Activated naive CD8-positive, alpha-beta T cell treated with anti-CD3 and anti-CD28 coated beads, Interleukin-2, amount 50 U/mL, for 24 hours (primary cell): Measurements from ENCODE around the gene C1QTNF2.

ENCODE experiments used
- ATAC-seq: fragments of 150-1000 bp; cut with Tn5 transposase; one replicate; pipeline ENCODE4 v1.10.0; 2021
- DNase-seq: peaks from one replicate; pipeline ENCODE4 v3.0.0; 2021
- H3K27ac Mint-ChIP-seq: one replicate; pipeline ENCODE4 v1.8.0; 2021; ENCODE audit warnings: mild to moderate bottlenecking, mixed read lengths
- H3K27me3 Mint-ChIP-seq: one replicate; pipeline ENCODE4 v1.8.0; 2021; ENCODE audit warnings: mixed read lengths
- H3K36me3 Mint-ChIP-seq: one replicate; pipeline ENCODE4 v1.8.0; 2021; ENCODE audit warnings: low read depth, mixed read lengths
- H3K4me1 Mint-ChIP-seq: one replicate; pipeline ENCODE4 v1.8.0; 2021; ENCODE audit warnings: mixed read lengths
- H3K4me3 Mint-ChIP-seq: one replicate; pipeline ENCODE4 v1.8.0; 2021; ENCODE audit warnings: mild to moderate bottlenecking, moderate library complexity, mixed read lengths
- H3K9me3 Mint-ChIP-seq: one replicate; pipeline ENCODE4 v1.8.0; 2021; ENCODE audit warnings: mixed read lengths

C1QTNF2 gene

DNA sequence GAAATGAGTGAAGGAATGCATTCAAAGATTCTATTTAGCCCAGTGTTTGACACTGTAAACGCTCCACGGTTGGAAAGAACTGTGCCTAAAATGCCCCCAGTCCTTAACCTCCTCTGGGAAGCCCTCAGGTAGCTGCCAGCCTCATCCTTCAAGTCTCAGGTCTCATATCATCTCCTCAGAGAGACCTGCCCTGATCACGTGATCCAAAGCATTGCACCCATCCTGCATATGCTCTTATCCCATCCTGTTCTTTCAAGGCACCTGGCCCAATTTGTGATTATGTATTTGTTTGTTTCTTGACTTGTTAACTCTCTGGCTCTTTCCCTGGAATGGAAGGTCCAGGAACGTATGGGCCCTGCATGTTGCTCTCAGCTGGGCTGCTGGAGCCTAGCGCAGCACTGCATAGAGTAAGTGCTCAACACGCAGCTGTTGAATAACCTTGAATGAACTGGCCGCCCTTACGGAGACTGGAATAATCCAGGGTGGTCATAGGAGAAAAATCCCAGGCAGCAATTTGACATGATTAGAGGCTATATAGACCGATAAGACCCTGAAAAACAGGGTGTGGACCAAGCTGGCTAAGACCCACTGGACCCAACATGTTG, 8.7 kb downstream of the C1QTNF2 start:
- no peaks in the 10 kb centered on the region for H3K9me3 Mint-ChIP-seq

DNA sequence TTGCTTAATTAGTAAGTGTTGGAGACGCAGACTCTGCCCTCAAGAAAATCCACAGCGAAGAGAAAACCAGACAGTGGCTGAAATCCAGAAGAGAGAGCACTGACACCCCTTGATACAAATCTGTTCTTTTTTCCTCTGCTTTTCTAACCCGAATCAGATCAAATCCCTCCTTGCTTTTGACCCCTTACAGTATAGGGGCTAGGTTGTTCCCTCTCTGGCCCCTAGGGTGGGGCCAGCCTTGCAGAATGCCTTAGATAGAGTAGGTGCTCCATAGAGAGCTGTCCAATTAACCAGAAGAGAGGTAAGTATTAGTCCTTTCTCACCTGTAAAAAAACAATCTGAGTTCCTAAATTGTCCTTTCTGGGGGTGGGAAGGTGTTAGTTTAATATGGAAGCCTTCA, 10.1 kb downstream of the C1QTNF2 start:
- ATAC-seq (no peak), DNase-seq (no peak)
- Mint-ChIP-seq H3K27ac (no peak overlapping the region), H3K36me3 (no peaks in the 10 kb centered on the region), H3K4me3 (no peak overlapping the region), H3K9me3 (no peaks in the 10 kb centered on the region), H3K27me3 (peaks cover 9% of the 10 kb centered on the region), H3K4me1 (no peaks in the 10 kb centered on the region)

More for the DNA sequence above, 8.7 kb downstream of the C1QTNF2 start:
- Mint-ChIP-seq H3K4me3 (no peak overlapping the region), H3K27ac (no peak overlapping the region), H3K4me1 (no peaks in the 10 kb centered on the region), H3K36me3 (no peaks in the 10 kb centered on the region), H3K27me3 (peaks cover 9% of the 10 kb centered on the region)
- no peak for ATAC-seq
- no peak for DNase-seq

DNA sequence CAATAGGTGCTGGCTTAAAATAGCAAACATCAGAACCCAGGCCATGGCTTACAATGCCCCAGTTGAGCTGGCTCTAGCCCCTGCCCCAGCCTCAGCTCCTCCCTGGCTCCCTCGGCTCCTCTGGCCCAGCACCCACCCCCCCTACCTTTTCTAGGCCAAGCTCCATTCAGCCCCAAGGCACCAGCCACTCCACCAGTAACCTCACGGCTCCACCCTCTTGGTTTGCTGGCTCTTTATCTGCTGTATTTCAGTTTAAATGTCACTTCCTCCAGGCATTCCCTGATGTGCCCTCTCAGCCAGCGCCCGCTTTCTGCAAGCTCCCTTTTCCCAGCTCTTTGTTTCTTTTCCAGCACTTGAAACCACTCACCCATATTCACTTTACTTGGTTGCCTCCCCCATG, 10.6 kb downstream of the C1QTNF2 start:
- Mint-ChIP-seq H3K36me3 (no peaks in the 10 kb centered on the region), H3K9me3 (no peaks in the 10 kb centered on the region), H3K4me1 (no peaks in the 10 kb centered on the region), H3K4me3 (no peak overlapping the region), H3K27me3 (peaks cover 6% of the 10 kb centered on the region), H3K27ac (no peak overlapping the region)
- no peak for ATAC-seq
- no peak for DNase-seq

DNA sequence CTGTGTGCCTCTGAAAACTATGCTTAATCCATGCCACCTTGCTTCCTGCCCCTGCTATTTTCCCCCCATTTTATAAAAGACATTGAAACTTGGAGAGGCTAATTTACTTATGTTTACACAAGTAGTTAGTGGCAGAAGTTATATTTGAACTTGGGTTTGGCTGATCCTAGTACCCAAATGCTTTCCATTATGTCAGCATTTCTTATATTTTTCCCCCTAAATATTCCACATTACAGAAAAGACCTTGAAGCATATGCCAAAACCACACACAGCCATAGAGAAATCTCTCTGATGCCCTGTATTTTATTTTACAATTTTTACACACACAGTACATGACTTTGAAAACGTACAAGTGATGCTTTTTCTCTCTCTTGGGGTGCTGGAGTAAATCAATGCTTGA, 11.2 kb downstream of the C1QTNF2 start:
- Mint-ChIP-seq H3K36me3 (no peaks in the 10 kb centered on the region), H3K4me3 (no peak overlapping the region), H3K9me3 (no peaks in the 10 kb centered on the region), H3K27me3 (peaks cover 3% of the 10 kb centered on the region), H3K27ac (no peak overlapping the region), H3K4me1 (no peaks in the 10 kb centered on the region)
- no peak for ATAC-seq
- DNase-seq, result no peak

DNA sequence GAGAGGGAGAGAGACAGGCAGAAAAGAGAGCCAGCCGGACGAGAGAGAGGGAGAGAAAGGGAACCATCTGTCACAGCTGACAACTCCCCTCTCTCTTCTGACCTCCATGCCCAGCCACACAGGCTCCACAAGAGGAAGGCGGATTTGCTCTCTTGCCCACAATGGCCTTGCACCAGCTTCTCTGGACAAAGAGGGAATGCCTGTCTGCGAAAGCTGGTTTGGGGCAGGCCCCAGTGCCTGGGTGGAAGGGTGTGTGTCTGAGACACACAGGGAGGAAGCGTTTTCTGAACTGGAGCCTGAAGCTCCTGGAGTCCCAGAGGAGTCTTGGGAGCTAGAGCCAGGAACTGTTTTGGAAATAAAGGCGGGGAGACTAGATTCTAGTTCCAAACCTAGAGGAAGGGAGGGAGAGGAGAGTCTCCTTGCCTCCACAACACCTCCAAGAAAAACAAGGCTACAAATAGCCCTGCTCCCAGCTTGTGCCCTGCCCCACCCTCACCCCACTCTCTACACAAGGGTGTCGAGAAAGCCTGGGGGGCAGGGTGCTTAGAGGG, 12.5 kb downstream of the C1QTNF2 start:
- DNase-seq (no peak), ATAC-seq (no peak)
- peaks cover 3% of the 10 kb centered on the region for H3K27me3 Mint-ChIP-seq
- no peak overlapping the region for H3K4me3 Mint-ChIP-seq
- H3K9me3 Mint-ChIP-seq, result no peaks in the 10 kb centered on the region
- no peaks in the 10 kb centered on the region for H3K36me3 Mint-ChIP-seq
- no peak overlapping the region for H3K27ac Mint-ChIP-seq
- no peaks in the 10 kb centered on the region for H3K4me1 Mint-ChIP-seq

DNA sequence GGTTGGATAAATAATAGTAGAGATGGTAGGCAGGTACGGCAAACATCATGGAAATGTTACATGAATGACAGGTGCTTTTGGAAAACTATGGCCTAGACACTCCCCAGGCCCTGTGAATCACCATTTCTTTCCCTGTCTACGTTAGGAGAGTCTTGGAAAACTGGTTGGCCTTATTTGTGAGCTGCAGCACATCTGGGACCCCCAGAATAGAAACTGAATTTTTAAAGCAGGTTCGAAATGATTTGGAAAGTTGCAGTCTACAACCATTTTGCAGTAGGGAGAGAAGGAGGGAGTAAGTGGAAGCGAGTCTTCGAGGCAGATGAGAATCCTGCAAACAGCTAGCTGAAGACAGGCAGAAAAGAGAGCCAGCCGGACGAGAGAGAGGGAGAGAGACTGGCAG, 13.0 kb downstream of the C1QTNF2 start:
- Mint-ChIP-seq H3K36me3 (no peaks in the 10 kb centered on the region), H3K9me3 (no peaks in the 10 kb centered on the region)

DNA sequence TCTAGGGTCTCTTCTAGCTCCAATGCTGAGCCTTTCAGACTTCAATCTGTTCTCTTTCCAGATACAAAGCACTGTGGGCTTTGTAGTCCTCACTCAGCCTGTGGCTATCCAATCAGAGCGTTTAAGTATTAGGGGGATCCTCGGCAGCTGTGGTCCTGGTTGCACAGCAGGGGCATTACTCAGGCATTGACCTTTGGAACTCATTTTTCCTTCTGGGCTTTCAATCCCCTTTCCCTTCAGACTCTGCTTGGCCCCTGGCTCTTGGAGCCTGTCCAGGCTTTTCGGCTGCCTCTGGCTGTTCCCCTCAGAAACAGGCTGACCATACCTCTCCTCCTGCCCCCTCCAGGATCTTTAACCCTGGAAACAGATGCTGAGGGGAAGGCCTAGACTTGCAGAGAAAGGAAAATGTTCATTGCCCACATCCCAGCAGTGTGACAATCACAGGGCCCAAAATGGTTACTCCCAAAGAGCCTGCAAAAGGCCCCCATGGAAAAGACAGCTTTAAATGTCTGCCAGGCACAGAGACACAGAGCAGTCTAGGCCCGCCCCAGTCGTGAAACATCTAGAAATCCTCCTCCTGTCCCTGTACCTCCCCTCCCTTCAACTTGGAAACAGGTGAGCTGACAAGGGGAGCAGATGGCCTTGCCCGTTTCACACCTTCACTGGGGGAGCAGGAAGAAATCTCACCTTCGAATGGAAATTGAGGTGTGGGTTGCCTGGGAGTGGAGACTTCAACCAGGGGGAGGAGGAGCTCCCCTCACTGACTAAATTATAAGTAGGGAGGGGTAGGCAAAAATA, 13.7 kb downstream of the C1QTNF2 start:
- H3K27me3 Mint-ChIP-seq, result peaks cover 3% of the 10 kb centered on the region
- no peak for ATAC-seq
- H3K27ac Mint-ChIP-seq, result no peak overlapping the region
- H3K4me3 Mint-ChIP-seq, result no peak overlapping the region
- no peaks in the 10 kb centered on the region for H3K4me1 Mint-ChIP-seq
- no peaks in the 10 kb centered on the region for H3K9me3 Mint-ChIP-seq
- no peak for DNase-seq
- H3K36me3 Mint-ChIP-seq, result no peaks in the 10 kb centered on the region

More for the DNA sequence above, 13.0 kb downstream of the C1QTNF2 start:
- DNase-seq (no peak), ATAC-seq (no peak)
- no peaks in the 10 kb centered on the region for H3K4me1 Mint-ChIP-seq
- peaks cover 3% of the 10 kb centered on the region for H3K27me3 Mint-ChIP-seq
- no peak overlapping the region for H3K4me3 Mint-ChIP-seq
- H3K27ac Mint-ChIP-seq, result no peak overlapping the region

DNA sequence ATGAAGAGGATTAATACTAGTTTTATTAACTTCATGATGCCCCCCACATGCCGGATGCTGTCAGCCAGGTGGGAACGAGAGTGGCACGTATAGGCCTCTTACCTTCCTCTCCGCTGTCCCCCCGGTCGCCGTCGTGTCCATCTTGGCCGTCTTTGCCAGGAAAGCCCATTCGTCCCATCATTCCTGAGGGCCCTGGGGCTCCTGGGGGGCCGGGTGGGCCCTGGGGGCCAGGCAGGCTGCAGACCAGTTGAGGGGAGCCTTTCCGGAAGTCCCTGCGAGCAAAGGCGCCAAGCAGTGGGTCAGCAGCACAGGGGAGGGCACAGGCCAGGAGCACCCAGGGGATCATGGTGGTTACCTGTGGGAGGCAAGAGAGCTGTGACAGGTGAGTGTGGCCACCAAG, 15.8 kb downstream of the C1QTNF2 start:
- H3K4me3 Mint-ChIP-seq, result no peak overlapping the region
- no peaks in the 10 kb centered on the region for H3K9me3 Mint-ChIP-seq
- no peaks in the 10 kb centered on the region for H3K4me1 Mint-ChIP-seq
- ATAC-seq (no peak), DNase-seq (no peak)
- H3K27ac Mint-ChIP-seq, result no peak overlapping the region
- H3K27me3 Mint-ChIP-seq, result no peaks in the 10 kb centered on the region
- no peaks in the 10 kb centered on the region for H3K36me3 Mint-ChIP-seq

DNA sequence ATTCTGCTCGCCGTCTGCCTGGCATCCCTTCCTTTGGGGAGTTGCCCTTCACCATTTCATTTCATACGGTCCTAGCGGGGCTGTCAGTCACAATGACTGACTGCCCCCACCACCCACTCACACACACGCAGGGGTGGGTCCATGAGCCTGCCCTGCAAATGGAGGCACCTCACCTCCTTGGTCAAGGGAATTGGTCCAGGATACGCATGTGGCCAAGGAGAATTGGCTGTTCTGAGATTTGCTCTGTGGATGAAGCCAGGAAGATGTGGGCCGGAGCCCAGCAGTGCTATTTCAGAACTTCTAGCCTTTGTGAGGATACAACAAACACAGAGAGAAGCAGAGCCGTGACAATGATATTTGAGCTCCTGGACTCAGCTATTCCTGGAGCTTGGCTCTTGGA, 17.0 kb downstream of the C1QTNF2 start:
- DNase-seq, result no peak
- Mint-ChIP-seq H3K4me3 (no peak overlapping the region), H3K27ac (no peak overlapping the region), H3K27me3 (no peaks in the 10 kb centered on the region), H3K4me1 (no peaks in the 10 kb centered on the region), H3K36me3 (no peaks in the 10 kb centered on the region), H3K9me3 (no peaks in the 10 kb centered on the region)
- no peak for ATAC-seq

DNA sequence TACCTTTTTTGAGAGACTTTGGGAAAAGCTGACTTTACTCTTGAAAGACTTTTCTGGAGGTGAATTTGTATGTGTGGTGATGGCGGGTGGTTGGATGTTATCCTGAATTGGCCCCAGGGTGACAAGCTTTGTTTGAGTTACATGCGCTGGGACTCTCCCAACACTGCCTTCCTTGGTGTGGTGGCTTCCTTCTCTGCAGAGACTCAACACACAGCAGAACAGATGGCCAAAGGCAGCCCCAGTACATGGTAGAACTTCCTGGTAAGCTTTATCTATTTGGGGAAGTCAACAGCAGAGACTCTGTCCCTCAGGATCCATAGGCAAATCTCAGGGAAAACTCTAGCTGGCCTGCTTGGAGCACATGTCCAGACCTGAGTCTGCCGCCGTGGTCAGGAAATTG, 18.1 kb downstream of the C1QTNF2 start:
- ATAC-seq, result no peak
- no peaks in the 10 kb centered on the region for H3K36me3 Mint-ChIP-seq
- no peak overlapping the region for H3K4me3 Mint-ChIP-seq
- H3K9me3 Mint-ChIP-seq, result no peaks in the 10 kb centered on the region
- H3K27ac Mint-ChIP-seq, result no peak overlapping the region
- DNase-seq, result no peak
- H3K27me3 Mint-ChIP-seq, result no peaks in the 10 kb centered on the region
- no peaks in the 10 kb centered on the region for H3K4me1 Mint-ChIP-seq

DNA sequence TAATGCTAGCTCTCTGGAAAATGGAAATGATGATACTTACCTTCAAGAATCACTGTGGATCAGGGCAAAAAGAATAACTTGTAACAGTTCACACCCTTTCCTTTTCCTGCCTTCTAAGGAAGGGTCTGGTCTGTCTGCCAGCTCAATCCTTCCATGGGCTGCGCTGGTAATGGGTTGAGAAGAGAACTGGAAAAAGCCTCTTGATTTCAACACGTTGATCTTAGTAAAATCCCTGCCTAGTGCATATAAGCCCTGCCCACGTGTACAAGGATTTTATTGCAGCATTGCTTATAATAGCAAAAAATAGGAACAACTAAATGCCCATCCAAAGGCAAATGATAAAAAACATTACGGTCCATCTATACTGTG, 20.5 kb downstream of the C1QTNF2 start:
- peaks cover 3% of the 10 kb centered on the region for H3K27me3 Mint-ChIP-seq

DNA sequence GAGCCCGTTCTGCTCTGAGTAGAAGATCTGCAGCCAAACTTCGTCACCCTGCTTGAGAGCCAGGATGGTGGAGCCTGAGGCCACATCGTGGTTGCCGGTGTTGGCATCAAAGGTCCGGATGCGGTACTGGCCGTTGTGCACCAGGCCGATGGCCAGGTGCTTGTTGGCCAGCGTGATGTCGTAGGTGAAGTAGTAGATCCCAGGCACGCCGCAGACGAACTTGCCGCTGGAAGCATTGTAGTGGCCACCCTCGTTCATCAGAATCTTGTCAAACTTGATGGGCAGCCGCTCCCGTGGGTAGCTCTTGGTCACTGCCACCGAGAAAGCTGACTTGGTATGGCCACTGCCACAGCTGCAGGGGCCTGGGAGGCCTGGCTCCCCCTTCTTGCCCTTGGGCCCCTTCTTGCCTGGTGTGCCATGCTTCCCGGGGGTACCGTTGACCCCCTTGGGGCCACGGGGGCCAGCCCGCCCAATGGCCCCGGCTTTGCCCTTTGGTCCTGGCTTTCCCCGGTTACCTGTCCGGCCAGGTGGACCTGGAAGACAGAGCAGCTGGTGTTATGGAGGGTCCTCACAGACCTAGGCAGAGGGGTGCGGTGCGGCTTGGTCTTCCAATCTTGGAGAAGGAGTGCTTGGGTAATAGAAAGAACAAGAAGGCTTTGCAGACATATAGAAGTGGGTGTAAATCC, 21.0 kb downstream of the C1QTNF2 start:
- H3K4me1 Mint-ChIP-seq, result no peaks in the 10 kb centered on the region
- DNase-seq, result no peak
- peaks cover 3% of the 10 kb centered on the region for H3K27me3 Mint-ChIP-seq
- no peaks in the 10 kb centered on the region for H3K9me3 Mint-ChIP-seq
- ATAC-seq, result no peak
- no peak overlapping the region for H3K27ac Mint-ChIP-seq
- H3K4me3 Mint-ChIP-seq, result no peak overlapping the region
- no peaks in the 10 kb centered on the region for H3K36me3 Mint-ChIP-seq

More for the DNA sequence above, 20.5 kb downstream of the C1QTNF2 start:
- H3K27ac Mint-ChIP-seq, result no peak overlapping the region
- H3K4me3 Mint-ChIP-seq, result no peak overlapping the region
- ATAC-seq, result no peak
- no peaks in the 10 kb centered on the region for H3K36me3 Mint-ChIP-seq
- no peaks in the 10 kb centered on the region for H3K9me3 Mint-ChIP-seq
- DNase-seq, result no peak
- H3K4me1 Mint-ChIP-seq, result no peaks in the 10 kb centered on the region

DNA sequence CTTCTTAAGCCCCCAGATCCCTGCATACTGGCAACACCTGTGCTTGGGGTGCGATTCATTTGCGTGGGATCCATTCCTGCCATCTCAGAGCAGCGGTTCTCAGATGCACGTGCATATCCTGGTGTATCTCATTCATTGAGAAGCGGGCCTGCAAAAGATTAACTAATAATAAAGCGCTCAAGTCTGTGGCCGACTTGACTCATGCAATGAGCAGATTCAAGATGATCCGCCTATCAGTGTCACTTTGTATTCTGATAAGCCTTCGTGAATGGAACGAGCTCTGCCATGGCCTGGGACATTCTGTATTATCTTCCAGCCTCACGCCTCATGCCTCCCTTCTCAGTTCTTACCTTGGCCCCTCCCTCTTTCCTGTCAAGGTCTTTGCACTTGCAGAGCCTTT, 22.3 kb downstream of the C1QTNF2 start:
- H3K27me3 Mint-ChIP-seq, result peaks cover 5% of the 10 kb centered on the region
- H3K4me1 Mint-ChIP-seq, result no peaks in the 10 kb centered on the region
- no peak for DNase-seq
- H3K27ac Mint-ChIP-seq, result no peak overlapping the region
- H3K9me3 Mint-ChIP-seq, result no peaks in the 10 kb centered on the region
- no peak for ATAC-seq
- H3K36me3 Mint-ChIP-seq, result no peaks in the 10 kb centered on the region
- no peak overlapping the region for H3K4me3 Mint-ChIP-seq

DNA sequence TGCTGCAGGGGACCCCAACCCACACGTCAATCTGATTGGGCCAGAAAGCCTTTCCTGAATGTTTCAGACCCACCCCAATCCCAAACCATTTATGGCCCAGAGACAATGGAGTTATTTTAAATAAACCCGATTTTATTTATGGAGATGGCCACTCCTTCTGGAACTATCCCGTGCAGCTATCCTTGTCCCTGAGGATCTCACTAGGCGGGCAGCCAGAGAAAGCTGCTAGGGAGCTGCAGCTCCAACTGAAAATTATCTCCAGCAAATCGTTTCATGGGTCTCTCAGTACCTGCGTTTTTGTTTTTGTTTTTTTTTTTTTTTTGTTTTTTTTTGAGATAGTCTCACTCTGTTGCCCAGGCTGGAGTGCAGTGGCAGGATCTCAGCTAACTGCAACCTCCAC, 23.0 kb downstream of the C1QTNF2 start:
- DNase-seq (no peak), ATAC-seq (no peak)
- Mint-ChIP-seq H3K27ac (no peak overlapping the region), H3K9me3 (no peaks in the 10 kb centered on the region), H3K36me3 (no peaks in the 10 kb centered on the region), H3K4me3 (no peak overlapping the region), H3K27me3 (peaks cover 5% of the 10 kb centered on the region), H3K4me1 (no peaks in the 10 kb centered on the region)

DNA sequence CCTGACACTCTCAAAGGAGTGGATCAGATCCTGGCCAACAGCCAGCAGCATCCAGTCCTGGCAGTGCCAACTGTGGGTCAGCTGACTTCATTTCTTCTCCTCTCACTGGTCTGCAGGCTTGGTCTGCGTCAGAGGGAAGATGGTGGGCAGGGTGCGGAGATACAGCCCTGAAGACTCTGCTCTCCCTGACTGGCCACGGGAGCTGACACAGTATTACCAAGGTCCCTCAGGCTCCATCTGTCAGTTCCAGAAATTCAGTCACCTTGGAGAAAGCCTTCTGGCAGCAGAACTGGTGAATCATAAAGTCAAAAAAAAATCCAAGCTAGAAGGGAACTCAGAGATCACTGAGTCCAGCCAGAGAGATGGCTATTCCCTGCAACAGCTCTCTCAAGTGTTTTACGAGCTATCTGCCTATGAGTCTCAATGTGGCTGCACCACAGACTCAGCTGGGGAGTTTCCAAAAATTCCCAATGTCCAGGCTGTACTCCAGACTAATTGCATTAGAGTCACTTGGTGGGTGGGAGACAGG, 27.9 kb downstream of the C1QTNF2 start:
- peaks cover 7% of the 10 kb centered on the region for H3K4me1 Mint-ChIP-seq
- H3K9me3 Mint-ChIP-seq, result no peaks in the 10 kb centered on the region
- H3K36me3 Mint-ChIP-seq, result no peaks in the 10 kb centered on the region
- ATAC-seq (no peak), DNase-seq (no peak)
- H3K4me3 Mint-ChIP-seq, result no peak overlapping the region
- peaks cover 5% of the 10 kb centered on the region for H3K27me3 Mint-ChIP-seq
- H3K27ac Mint-ChIP-seq, result no peak overlapping the region
